NCI-H1092 (cell line): ENCODE measurements around the gene AHRR.

Source experiments
- DNase-seq: peaks from one replicate; lab custom pipeline; 2025; lab: John Stamatoyannopoulos, UW

The AHRR gene

DNA sequence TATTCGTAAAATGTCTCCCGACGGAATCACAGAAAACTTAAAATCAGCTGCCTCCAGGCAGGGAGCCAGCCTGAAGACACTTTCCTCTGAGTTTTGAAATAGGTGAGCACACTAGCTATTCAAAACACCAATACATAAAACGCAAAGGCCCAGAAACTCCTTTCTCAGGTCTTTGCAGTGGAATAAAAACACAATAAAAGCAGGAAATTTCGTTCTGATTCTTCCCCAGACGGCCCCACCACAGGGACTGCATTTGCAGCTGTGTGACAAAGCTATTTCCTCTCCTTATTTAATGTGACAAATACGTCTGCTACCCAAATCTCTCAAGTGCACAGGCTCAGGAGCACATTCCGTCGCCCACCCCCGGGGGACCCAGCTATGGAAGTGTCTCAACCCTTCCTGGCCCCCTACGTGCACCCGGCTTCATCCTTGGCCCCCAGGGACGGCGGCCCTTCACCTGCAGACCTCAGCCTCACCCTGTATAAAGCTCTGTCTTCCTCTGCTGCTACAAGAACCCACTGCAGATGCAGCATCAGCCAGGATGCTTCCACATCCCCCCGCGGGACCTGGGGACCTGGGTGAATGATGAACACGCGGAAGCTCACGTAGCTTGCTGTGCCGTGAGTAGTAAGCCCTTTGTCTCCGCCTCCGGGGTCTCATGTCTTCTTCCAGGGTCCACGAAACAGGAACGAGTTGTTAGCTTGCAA lies 24.9 kb downstream of the AHRR start:
- no peak for DNase-seq

DNA sequence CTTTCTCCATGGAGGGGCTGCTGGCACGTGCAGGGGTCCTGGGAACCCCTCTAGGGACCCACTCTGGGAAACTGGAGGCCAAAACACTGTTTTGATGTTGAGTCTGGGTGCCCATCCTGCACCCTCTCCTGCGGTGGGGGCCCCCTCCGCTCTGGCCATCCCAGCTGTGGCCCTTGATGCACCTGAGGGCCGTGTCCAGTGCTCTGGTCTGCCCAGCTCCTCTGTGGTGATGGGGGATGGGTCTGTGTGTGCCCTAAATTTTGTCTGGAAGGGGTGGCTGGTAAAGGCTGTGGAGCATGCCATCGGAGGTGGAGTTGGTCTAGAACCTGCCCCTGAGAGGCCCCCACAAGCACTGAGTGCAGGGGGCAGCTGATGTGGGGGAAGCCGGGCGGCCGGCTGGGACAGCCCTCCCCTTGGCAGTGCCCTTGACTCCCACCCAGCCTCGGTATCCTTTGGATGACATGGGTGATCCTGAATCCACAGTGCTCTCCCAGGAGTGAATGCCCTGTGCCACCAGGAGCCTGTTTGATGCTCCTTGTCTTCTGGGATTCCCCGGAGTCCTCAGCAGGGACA lies 26.3 kb downstream of the AHRR start:
- no peak for DNase-seq

DNA sequence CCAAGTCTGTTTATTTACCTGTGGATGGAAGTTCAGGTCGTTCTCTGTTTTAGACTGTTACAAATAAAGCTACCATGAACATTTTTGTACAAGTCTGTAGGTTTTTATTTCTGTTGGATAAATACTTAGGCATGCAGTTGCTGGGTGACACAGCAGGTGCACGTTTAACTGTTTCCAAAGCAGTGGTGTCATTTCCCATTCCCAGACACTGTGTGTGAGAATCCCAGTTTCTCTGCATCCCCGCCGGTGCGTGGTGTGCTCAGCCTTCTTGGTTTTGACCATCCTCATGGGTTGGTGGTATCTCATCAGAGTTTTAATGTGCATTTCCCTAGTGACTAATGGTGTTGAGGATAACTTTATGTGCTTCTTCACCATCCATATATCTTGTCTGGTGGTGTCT lies 27.2 kb downstream of the AHRR start:
- DNase-seq, result no peak

DNA sequence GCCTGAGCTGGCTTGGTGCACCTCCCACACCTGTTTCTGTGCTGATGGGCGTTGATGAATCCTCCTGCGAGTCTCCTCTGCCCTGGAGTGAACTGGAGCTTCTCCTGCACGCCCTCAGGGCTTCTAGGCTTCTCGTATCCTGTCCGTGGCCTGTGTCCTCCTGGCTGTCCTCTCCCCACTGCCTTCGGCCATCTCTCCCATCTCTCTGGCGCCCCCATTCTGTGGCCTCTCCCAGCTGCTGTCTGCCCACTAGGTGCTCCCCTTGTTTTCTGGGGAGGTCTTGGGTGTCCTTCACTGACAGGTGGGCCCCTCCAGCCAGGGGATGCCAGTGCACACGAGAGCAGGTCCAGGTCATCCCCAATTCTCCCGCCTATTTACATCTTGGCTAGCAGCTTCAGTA lies 28.8 kb downstream of the AHRR start:
- no peak for DNase-seq

DNA sequence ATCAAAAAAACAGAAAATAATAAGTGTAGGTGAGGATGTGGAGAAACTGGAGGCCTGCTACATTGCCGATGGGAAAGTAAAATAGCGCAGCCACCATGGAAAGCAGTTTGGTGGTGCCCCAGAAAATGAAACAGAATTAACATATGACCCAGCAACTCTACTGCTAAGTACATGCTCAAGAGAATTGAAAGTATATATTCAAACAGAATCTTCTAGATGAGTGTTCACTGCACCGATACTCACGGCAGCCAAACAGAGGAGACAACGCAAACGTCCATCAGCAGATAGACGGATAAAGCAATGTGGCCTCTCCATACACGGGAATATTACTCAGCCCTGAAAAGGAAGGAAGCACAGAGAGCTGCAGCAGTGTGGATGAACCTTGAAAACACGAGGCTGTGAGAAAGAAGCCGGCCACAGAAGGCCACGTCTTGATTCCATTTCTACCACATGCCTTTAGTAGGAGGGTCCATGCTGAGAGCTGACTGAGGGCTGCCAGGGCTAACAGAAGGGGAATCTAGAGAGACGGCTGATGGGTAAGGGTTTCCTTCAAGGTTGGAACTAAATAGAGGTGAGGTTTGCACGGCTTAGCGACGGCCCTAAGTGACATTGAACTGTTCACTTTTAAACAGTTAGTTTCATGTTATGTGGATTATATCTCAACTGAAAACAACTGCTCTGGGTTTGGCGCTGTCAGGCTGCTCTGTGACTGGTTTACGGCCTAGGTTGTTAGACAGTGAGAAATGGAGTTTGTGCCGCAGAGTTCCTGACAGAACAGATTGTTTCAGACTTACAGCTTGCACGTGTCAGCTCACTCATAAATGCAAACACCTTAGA lies 29.8 kb downstream of the AHRR start:
- DNase-seq, result no peak

DNA sequence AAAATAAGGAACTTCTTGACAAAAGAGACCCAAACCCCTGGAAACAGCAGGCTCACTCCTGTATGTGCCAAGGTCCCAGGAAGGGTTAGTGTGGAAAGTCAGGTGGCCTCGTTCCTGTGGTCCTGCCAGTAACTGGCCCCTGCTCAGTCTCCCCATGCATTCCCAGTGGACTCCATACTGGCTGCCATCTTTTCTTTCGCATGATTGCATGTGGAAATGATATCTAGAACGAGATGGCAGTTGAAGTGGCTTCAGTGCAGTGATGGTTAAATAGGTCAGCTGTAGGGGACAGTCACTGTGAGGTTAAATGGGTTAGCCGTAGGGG lies 30.4 kb downstream of the AHRR start:
- DNase-seq, result no peak

DNA sequence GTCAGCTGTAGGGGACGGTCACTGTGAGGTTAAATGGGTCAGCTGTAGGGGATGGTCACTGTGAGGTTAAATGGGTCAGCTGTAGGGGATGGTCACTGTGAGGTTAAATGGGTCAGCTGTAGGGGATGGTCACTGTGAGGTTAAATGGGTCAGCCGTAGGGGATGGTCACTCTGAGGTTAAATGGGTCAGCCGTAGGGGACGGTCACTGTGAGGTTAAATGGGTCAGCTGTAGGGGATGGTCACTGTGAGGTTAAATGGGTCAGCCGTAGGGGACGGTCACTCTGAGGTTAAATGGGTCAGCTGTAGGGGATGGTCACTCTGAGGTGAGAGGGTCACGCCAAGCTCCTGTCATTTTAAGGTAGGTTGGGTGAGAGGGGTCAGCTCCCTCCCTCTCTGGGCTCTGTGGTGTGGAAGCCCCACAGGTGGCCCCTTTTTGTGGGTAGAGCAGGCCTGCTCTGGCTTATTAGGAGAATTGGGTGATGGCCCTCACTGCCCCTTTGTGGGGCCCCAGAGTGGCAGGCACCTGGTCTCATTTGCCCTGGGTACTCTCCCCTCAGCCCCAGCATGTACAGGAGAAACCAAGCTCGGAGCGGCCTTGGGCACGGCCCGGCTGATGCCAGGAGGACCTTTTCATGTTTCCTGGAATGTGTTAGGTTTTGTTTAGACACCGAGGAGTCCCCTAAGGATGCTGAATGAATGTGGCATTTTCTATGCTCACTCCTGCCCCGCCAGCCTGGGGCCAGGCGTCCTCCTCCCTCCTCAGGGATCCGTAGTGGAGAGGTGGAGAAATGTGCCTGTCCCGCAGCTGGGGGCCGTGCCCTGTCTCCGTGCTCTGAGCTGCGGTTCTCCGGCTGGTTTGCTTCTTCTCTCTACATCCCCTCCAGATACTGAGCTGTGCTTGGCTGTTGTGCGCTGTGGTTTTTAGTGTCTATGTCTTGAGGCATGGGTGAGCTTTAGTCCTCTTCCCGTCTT lies 31.4 kb downstream of the AHRR start:
- DNase-seq, result no peak

DNA sequence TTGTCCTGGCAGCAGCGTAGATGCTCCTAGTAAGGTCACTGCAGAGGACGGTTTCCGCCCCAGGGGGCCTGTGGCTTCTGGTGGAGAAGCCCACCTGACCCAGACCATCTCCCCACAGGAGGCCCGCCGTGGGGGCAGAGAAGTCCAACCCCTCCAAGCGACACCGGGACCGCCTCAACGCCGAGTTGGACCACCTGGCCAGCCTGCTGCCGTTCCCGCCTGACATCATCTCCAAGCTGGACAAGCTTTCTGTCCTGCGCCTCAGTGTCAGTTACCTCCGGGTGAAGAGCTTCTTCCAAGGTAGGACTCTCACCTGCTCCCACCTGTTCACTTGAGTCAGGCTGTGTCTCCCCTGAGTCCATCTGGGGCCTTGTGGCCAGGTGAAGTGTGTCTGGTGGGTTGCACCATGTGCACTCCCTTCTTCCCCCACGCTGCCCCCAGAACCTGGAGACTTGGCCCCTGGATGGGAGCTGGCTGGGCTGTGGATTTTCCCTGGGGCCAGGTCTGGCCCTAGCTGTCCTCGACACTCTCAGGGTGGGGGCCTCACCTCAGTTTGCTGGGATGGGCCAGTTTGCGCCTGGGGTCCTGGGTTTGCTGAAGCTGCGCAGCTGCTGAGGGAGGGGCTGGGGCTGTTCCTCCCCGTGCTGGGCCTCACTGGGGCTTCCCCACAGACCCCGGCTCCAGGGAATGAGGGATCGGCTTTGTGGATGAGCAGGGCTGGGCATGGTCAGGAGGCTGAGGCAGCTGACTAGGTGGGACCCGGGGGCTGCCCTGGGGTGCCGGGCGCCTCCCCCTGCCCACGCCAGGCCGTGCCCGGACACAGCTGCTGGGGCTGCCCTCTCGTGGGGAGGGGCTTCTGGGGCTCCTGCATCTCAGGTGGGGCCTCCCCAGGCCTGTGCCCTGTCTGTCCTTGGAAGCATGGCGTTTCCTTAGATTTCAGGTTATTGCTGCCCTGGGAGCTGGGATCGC lies 32.4 kb downstream of the AHRR start:
- no peak for DNase-seq

DNA sequence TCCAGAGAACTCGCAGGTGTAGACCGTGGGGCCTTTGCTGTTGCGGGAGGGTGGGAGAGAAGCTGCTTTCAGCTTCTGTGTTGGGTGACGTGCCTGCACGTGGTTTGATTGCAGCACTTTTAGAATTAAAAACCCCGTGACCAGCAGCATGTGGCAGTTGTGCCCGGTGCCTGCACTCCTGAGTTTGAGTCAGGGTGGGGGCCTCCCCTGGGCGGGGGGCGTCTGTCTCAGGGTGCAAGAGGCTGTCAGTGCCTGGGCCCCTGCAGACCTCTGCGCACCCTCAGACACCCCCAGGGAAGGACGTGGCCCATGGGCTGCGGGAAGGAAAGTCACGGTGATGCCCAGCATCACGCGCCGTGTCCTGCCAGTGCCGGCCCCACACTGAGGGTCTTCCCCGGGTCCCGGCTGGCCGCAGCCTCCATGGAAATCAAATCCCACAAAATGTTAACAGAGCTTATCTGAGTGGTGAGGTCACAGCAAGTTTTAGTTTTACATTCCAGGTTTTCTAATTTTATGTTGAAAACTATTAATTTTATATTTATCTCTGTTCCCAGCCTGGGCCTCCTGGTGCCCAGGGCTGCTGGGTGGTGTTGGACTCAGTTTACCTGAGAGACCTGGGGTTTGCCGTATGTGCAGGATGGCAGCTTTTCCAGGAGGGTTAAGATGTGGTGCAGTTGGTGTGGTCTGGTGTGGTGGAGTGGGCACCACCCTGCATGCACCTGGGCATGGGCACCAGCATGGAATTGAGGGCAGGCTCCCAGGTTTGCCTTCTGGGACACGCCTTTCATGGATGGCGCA lies 33.3 kb downstream of the AHRR start:
- no peak for DNase-seq

DNA sequence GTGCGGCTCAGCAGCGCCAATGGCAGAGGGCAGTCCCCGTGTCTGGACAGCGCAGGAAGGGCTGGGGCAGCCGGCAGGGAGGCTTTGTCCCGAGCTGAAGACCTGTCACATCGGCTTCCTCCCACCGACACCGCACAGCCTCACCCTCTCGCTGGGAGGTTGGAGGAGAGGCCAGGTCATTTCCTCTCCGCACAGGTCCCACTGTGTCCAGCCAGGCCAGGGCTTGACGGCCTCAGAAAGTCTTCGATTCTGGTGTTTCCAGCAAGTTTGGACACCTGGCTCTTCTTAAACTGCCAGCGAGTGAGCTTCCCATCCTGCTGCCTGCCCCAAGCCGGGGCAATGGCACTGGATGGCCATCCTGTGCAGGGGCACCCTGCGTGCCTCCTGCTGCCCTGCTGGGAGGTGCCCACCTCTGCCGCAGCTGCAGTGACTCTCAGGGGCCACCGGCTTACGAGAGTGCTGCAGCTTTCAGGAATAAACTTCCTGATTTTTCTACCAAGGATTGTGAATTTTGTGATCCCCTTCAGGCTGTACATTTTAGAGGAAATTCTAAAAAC lies 33.9 kb downstream of the AHRR start:
- DNase-seq, result no peak

DNA sequence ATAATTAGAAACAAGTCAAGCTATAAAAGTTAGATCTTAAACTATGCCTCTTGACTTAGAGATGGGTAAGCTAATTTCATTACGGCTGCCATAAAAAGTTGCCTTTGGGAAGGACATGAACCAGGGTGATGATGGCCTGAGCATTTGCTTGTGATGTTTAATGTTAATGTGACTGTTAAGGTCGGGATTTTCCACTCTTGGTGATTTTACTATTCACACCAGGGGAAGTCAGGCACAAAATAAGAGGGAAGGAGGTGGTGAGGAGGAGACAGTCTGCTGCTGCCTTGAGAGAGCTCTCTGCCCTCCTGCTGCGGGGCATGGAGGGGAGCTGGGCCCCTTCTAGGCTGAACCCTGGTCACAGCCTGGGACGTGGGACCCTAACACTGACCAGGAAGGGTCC lies 34.4 kb downstream of the AHRR start:
- no peak for DNase-seq

DNA sequence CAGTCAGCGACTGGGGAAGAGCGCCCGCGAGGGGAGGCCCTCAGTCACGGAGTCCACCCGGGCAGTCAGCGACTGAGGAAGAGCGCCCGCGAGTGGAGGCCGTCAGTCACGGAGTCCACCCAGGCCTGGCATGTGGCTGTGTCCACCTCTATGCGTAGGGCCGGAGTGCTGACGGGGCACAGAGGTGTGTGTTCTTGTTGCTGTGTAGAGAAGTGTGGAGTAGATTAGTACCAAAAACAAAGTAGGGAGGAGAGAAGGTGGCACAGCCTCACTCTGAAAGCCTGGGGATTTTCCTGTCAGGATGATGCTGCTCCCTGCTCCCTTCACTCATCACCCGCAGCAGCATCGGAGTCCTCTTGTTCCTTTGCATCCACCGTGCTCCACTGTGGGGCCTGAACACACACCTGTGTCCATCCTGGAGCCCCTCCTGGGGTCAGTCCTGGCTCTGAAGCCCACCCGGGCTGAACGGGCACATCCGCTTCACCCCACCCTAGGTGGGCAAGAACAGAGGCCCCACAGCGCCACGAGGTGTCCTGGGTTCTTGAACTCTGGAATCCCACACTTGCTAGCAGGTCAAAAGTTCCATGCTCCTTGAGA lies 37.9 kb downstream of the AHRR start:
- DNase-seq, result no peak

DNA sequence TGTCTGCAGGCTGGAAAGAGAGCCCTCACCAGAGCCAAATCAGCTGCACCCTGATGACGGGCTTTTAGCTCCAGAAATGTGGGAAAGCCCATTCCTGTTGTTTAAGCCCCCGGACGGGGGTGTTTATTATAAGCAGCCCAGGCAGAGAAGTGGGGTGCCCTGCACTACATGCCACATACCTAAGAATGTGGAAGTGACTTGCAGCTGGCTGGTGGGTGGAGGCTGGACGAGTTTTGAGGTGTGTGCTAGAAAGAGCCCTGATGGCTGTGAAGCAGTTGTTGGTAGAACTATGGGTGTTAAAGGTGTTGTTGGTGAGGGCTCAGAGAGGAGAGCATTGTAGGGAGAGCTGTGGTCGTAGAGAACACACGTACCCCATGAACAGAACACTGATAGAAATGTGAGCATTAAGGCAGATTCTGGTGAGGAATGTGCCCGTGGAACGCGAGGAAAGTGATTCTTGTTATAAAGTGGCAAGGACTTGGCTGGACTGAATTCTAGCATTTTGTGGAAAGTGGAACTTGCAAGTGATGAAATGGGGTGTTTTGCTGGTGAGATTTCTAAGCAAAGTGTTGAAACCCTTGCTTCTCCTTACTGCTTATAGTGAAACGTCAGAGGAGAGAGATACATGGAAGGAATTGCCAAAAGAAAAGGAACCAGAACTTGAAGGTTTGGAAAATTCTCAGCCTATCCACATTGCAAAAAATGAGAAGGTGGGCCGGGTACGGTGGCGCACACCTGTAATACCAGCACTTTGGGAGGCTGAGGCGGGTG lies 38.9 kb downstream of the AHRR start:
- no peak for DNase-seq

DNA sequence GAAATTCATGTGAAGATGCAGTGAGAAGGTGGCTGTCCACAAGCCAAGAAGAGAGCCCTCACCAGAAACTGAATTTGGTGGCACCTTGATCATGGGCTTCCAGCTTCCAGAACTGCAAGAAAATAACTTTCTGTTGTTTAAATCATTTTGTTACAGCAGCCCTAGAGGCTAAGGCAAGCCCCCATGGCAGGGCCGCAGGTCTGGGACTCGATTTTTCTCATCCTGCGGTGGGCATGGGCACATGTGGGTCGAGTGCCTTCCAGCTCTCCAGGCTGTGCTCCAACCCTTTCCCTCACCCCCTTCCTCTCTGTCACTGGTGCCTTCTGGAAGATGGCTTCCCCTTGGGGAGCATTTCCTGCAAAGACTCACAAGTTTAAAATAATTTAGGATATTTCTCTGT lies 40.7 kb downstream of the AHRR start:
- no peak for DNase-seq

DNA sequence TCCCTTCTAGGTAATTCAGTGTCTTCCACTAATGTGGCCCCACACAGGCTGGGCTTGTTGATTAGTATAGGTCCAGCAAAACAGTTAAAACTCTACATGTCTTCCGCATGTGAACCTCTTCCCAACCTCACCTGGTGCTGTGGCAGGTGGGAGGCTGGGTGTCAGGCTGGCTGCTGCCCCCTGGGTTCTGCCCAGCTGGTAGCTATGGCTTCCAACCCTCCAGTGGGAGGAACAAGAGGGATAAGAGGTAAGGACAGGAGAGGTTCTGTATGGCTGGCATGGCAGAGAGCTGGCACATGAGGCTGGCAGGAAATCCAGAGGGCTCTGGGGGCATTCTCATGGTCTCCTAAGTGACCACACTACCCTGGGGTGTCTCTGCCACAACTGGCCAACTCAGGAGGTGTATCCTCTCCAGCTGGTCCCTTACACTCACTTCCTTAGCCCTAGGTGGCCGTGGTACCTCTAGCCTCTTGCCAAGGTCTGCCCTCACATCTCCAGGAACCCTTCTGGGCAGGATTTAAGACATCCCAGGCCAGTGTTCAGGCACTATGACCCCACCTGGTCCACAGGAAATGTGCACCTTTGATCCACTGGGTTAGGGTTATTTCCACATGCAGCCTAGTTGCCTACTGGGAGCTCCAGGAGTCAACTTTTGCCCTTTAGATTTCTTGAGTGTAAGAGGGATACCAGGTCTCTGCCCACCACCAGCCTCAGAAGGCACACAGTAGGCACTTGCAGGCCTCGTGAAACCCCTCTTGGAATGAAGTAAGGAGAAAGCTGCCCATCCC lies 41.7 kb downstream of the AHRR start:
- no peak for DNase-seq

DNA sequence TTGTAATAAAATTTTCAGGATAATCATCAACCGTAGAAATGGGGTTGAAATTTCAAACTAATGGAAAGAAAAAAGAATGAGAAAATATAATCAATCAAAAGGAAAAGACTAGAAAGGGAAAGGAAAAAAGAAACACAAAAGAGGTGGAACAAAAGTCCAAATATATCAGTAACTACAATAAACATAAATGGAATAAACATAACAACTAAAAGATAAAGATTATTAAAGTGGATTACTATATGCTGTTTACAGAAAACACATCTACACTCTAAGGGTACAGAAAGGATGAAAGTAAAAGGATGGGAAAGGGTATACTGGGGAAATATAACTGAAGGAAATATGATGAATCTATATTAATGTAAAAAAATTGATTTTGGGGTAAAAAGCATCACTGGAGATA lies 43.0 kb downstream of the AHRR start:
- DNase-seq, result no peak

DNA sequence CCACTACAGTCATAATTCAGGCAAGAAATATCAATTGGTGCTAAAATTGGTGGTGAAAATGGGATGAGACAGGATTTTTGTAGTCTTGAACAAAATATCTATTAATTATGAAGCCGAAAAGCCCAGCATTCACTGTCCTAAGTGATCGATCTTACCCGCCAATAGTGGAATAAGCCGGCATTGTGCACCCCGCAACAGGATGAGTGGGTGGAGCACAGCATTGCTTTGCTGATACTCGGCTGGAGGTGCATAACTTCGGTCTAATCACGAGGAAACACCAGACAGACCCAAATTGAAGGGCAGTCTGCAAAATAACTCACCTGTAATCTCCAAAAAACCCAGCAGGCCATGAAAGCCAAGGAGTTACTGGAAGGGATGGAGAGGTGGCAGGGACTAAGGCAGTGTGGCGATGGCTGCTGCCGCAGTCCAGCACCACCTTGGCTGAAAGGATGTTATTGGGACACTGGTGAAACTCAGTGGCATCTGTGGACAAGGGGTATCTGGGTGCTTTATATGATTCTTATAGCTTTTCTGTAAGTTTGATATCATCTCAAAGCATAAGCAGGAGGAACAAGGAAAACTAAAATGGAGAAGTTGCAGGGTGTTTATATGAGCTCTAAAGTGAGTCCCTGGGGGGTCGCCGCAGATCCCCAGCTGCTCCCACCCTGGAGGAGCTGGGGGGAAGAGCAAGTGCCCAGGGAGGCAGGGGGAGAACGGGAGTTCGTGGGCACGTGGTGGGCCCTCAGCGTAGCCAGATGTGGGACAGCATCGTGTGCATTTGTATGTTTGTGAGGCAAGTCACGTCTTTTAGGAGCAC lies 45.2 kb downstream of the AHRR start:
- DNase-seq, result no peak
